SU-DHL-6 (cell line): ENCODE measurements around the gene SCYL2.

Experiments used
- H2AFZ ChIP-seq: fragments of 200-600 bp; sonication (generic); 2 replicates; pipeline ENCODE4 v1.6.1; 2014; ENCODE audit warnings: low read depth, mild to moderate bottlenecking, moderate library complexity, mixed read lengths, antibody characterized with exemption, low read length; ENCODE audit not compliant: severe bottlenecking
- H3F3A ChIP-seq: fragments of 200-600 bp; shearing (Covaris generic); 2 replicates; pipeline ENCODE4 v1.6.0; 2016; ENCODE audit warnings: antibody characterized with exemption, mild to moderate bottlenecking; ENCODE audit not compliant: insufficient read depth
- H3K27ac ChIP-seq: fragments of 200-600 bp; sonication (generic); 2 replicates; pipeline ENCODE4 v1.5.1; 2016; ENCODE audit warnings: low read depth, mild to moderate bottlenecking, low read length, moderate library complexity, mixed read lengths
- H3K27me3 ChIP-seq: fragments of 200-600 bp; sonication (generic), shearing (Covaris generic); 2 replicates; pipeline ENCODE4 v1.6.0; 2014; ENCODE audit warnings: mild to moderate bottlenecking, low read length
- H3K36me3 ChIP-seq: fragments of 200-600 bp; sonication (generic); 2 replicates; pipeline ENCODE4 v1.6.1; 2014; ENCODE audit warnings: mild to moderate bottlenecking, low read length, mixed read lengths
- H3K4me2 ChIP-seq: fragments of 300-600, 200-600 bp; shearing (Covaris generic), sonication (generic); 2 replicates; pipeline ENCODE4 v1.6.0; 2014; ENCODE audit warnings: low read length, low read depth, mild to moderate bottlenecking; ENCODE audit not compliant: poor library complexity, severe bottlenecking
- H3K4me3 ChIP-seq: fragments of 200-600 bp; sonication (generic); 2 replicates; pipeline ENCODE4 v1.5.1; 2014; ENCODE audit warnings: antibody characterized with exemption, low read length, mild to moderate bottlenecking, mixed read lengths; ENCODE audit not compliant: insufficient read depth, poor library complexity, severe bottlenecking
- H3K79me2 ChIP-seq: fragments of 200-600 bp; sonication (generic); 2 replicates; pipeline ENCODE4 v1.6.1; 2014; ENCODE audit warnings: mild to moderate bottlenecking, low read length, moderate library complexity; ENCODE audit not compliant: insufficient read depth
- H3K9ac ChIP-seq: fragments of 200-600 bp; sonication (generic); 2 replicates; pipeline ENCODE4 v1.7.0; 2014; ENCODE audit warnings: mild to moderate bottlenecking, low read length
- H3K9me2 ChIP-seq: fragments of 200-600 bp; sonication (generic); replicated peaks from 2 replicates; pipeline ENCODE4 v1.6.1; 2014; ENCODE audit warnings: low read length; ENCODE audit not compliant: insufficient read depth
- H3K9me3 ChIP-seq: fragments of 200-600 bp; sonication (generic); 2 replicates; pipeline ENCODE4 v1.6.1; 2014; ENCODE audit warnings: low read length, mixed read lengths; ENCODE audit not compliant: insufficient read depth
- H4K20me1 ChIP-seq: fragments of 200-600 bp; sonication (generic); 2 replicates; pipeline ENCODE4 v1.6.1; 2014; ENCODE audit warnings: low read depth, mild to moderate bottlenecking, antibody characterized with exemption, low read length, moderate library complexity, mixed read lengths
- EZH2phosphoT487 ChIP-seq: fragments of 200-600 bp; sonication (generic), shearing (Covaris generic); conservative IDR thresholded peaks from 2 replicates; pipeline ENCODE4 v1.6.1; 2018; ENCODE audit warnings: mild to moderate bottlenecking, antibody characterized with exemption, low read length, moderate library complexity, mixed read lengths
- TF ChIP-seq, protein P1 (sequence below): fragments of 200-600 bp; sonication (generic); IDR thresholded peaks from one replicate; pipeline ENCODE4 v1.5.1; 2017; ENCODE audit warnings: antibody characterized with exemption, mild to moderate bottlenecking, low read length, moderate library complexity; ENCODE audit not compliant: insufficient read depth, poor library complexity, severe bottlenecking

Gene SCYL2

DNA sequence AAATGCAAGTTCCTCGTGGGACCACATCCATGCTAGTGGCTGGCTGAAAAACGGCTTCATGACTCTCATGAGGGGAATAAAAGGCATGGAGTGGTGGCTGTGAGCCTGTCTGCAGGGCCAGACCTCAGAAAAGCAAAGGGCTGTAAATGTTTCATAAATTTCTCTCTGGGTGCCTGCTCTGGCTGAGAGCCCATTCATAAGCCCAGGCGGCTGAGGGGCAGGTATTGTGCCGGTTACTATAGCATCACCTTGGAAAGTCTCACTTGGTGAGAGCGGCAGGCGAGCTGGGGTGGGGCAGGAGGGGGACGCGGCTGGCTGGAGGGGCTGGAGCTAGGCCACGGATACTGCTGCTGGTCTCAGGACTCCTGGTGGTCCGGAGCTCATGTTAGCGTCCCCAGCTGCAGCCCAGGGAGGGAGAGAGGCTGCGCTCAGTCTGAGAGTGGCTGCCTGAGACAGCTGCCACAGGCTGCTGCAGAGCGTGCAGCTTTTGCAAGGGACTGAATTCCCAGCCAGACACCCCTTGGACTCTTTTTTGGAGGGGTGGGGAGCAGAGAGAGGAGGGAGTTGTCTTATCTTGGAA lies 89.8 kb downstream of the SCYL2 start, which contains the start of gene SLC17A8:
Gene SLC17A8, plus strand, starts transcription at position 431 of the 580 bp plus-strand sequence. CDS start 318 bp downstream, outside the sequence.
- TF ChIP-seq, protein P1, sequence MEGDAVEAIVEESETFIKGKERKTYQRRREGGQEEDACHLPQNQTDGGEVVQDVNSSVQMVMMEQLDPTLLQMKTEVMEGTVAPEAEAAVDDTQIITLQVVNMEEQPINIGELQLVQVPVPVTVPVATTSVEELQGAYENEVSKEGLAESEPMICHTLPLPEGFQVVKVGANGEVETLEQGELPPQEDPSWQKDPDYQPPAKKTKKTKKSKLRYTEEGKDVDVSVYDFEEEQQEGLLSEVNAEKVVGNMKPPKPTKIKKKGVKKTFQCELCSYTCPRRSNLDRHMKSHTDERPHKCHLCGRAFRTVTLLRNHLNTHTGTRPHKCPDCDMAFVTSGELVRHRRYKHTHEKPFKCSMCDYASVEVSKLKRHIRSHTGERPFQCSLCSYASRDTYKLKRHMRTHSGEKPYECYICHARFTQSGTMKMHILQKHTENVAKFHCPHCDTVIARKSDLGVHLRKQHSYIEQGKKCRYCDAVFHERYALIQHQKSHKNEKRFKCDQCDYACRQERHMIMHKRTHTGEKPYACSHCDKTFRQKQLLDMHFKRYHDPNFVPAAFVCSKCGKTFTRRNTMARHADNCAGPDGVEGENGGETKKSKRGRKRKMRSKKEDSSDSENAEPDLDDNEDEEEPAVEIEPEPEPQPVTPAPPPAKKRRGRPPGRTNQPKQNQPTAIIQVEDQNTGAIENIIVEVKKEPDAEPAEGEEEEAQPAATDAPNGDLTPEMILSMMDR, result no peak
- no peak for TF ChIP-seq EZH2phosphoT487
- no peak within 1 kb of the TSS for H3K27ac ChIP-seq
- no peaks in the 10 kb centered on the region for H3K27me3 ChIP-seq
- no peak within 1 kb of the TSS for H2AFZ ChIP-seq
- H3K79me2 ChIP-seq, result no peaks in the 10 kb centered on the region
- no peaks in the 10 kb centered on the region for H4K20me1 ChIP-seq
- no peak within 1 kb of the TSS for H3K4me2 ChIP-seq
- no peak within 1 kb of the TSS for H3K4me3 ChIP-seq
- no peaks in the 10 kb centered on the region for H3K36me3 ChIP-seq
- no peak within 1 kb of the TSS for H3K9ac ChIP-seq
- H3F3A ChIP-seq, result no peaks in the 10 kb centered on the region
- H3K9me2 ChIP-seq, result no peaks in the 10 kb centered on the region
- H3K9me3 ChIP-seq, result no peaks in the 10 kb centered on the region

DNA sequence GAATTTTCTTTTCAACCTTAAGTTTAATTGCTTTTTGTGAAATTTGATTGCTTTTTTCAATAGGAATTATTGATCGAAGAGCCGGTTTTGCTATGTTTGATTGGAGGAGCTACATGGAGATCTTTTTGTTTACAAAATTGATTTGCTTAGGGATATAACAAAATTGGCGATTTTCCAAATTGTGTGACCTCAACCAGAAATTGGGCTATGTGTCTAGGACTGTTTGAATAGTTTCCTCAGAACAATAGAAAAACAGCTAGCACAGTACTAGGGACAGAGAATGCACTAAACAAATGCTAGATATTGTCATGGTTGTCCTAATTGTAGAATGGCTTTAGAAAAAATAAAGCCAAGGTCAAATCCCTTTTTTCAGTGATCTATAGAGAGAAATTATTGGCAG lies 92.3 kb downstream of the SCYL2 start:
- H3K4me2 ChIP-seq, result no peak overlapping the region
- H3K9me3 ChIP-seq, result no peaks in the 10 kb centered on the region
- H4K20me1 ChIP-seq, result no peaks in the 10 kb centered on the region
- no peak overlapping the region for H3K4me3 ChIP-seq
- no peaks in the 10 kb centered on the region for H3K27me3 ChIP-seq
- no peaks in the 10 kb centered on the region for H3K9me2 ChIP-seq
- H3K79me2 ChIP-seq, result no peaks in the 10 kb centered on the region
- H3K27ac ChIP-seq, result no peak overlapping the region
- no peaks in the 10 kb centered on the region for H3F3A ChIP-seq
- no peak for TF ChIP-seq EZH2phosphoT487
- no peaks in the 10 kb centered on the region for H3K36me3 ChIP-seq
- no peak overlapping the region for H3K9ac ChIP-seq
- no peak overlapping the region for H2AFZ ChIP-seq

DNA sequence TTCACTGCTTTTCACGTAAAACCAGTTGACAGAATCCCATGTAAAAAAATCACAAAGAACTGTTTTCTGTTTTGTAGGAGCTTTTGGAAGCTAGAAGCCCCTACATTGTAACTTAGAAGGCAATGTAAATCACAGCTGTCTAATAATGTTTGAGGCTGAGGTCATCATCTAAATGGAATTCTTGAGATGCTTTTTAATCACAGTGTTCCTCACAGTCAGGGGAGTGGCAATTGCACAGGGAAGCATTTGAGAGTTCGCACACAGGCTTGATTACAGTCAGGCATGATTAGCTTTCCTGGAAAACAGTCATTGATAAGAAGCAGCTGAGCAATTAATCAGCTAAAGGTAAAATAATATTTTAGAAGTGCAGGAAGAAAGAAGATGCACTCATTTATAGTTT lies 92.8 kb downstream of the SCYL2 start:
- Histone ChIP-seq H2AFZ (no peak overlapping the region), H3K9me3 (no peaks in the 10 kb centered on the region), H3K9ac (no peak overlapping the region), H3K4me2 (no peak overlapping the region), H3K79me2 (no peaks in the 10 kb centered on the region), H3K9me2 (no peaks in the 10 kb centered on the region), H3K4me3 (no peak overlapping the region), H3F3A (no peaks in the 10 kb centered on the region), H3K27me3 (no peaks in the 10 kb centered on the region), H3K27ac (no peak overlapping the region), H3K36me3 (no peaks in the 10 kb centered on the region), H4K20me1 (no peaks in the 10 kb centered on the region)
- TF ChIP-seq, protein P1, result no peak
- no peak for TF ChIP-seq EZH2phosphoT487

DNA sequence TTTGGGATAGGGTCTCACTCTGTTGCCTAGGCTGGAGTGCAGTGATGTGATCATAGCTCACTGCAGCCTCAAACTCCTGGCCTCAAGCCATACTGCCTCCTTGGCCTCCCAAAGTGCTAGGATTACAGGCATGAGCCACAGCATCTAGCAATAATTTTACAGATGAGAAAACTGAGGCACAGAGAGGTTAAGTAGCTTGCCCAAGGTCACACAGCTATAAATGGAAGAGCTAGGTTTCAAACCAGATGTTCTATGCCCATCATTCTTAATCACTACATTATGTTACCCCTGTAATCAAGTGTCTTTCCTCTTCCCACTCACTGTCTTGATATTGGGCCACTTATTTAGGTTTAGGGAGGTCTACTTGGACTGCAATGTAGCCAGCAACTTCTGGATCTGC lies 93.5 kb downstream of the SCYL2 start:
- H3K9me2 ChIP-seq, result no peaks in the 10 kb centered on the region
- no peaks in the 10 kb centered on the region for H3K9me3 ChIP-seq
- TF ChIP-seq EZH2phosphoT487, result no peak
- TF ChIP-seq, protein P1, result no peak
- no peak overlapping the region for H3K27ac ChIP-seq
- H4K20me1 ChIP-seq, result no peaks in the 10 kb centered on the region
- H3K9ac ChIP-seq, result no peak overlapping the region
- no peaks in the 10 kb centered on the region for H3K79me2 ChIP-seq
- no peak overlapping the region for H3K4me3 ChIP-seq
- H3K27me3 ChIP-seq, result no peaks in the 10 kb centered on the region
- H3K4me2 ChIP-seq, result no peak overlapping the region
- H2AFZ ChIP-seq, result no peak overlapping the region
- H3F3A ChIP-seq, result no peaks in the 10 kb centered on the region
- H3K36me3 ChIP-seq, result no peaks in the 10 kb centered on the region
